IMR-90 (cell line): ENCODE measurements around the gene UQCRC1. TPM values are rescaled to one million over a fixed set of nuclear protein-coding genes. Genes with fewer than 3 reads are reported as not detected.

Source experiments
- ATAC-seq: fragments of 200-7000 bp; cut with Tn5 transposase; 2 replicates; pipeline ENCODE4 v1.9.1; 2020; ENCODE audit warnings: low read depth, mild to moderate bottlenecking, moderate library complexity
- BruUV-seq: library from RNA; stranded (reverse); fragments of 400-500 nt; replicated peaks from 2 replicates; lab custom pipeline; 2021; lab: Mats Ljungman, UMichigan
- CTCF ChIA-PET: fragments of 300-600 bp; formaldehyde crosslinking; extraction: SDS; loops from one replicate; lab custom pipeline; 2021; ENCODE audit warnings: antibody characterized with exemption; lab: Yijun Ruan, JAX
- POLR2A ChIA-PET: fragments of 300-600 bp; sonication (Branson Sonifier 250); formaldehyde crosslinking; loops from one replicate; lab custom pipeline; 2022; ENCODE audit warnings: antibody characterized with exemption; ENCODE audit not compliant: unreplicated experiment; lab: Charles Lee
- DNase-seq: peaks from one replicate; pipeline ENCODE4 v3.0.0; 2013
- H2AFZ ChIP-seq: replicated peaks from 2 replicates; pipeline ENCODE3; 2013; ENCODE audit warnings: low read length, mild to moderate bottlenecking; ENCODE audit not compliant: poor library complexity
- H2AK5ac ChIP-seq: 2 replicates; pipeline ENCODE4 v1.6.1; 2013; ENCODE audit warnings: low read depth, low read length, inconsistent platforms
- H2AK9ac ChIP-seq: replicated peaks from 2 replicates; pipeline ENCODE3; 2013; ENCODE audit warnings: mild to moderate bottlenecking, low read depth, low read length, moderate library complexity; ENCODE audit not compliant: poor library complexity
- H2BK120ac ChIP-seq: 2 replicates; pipeline ENCODE4 v1.6.1; 2013; ENCODE audit warnings: low read depth, low read length, inconsistent platforms
- H2BK15ac ChIP-seq: 3 replicates; pipeline ENCODE4 v1.6.1; 2013; ENCODE audit warnings: low read depth, low read length, inconsistent platforms
- H2BK20ac ChIP-seq: 2 replicates; pipeline ENCODE4 v1.6.1; 2013; ENCODE audit warnings: low read depth, mild to moderate bottlenecking, inconsistent platforms, low read length, moderate library complexity
- H2BK5ac ChIP-seq: 2 replicates; pipeline ENCODE4 v1.6.1; 2013; ENCODE audit warnings: mild to moderate bottlenecking, low read depth, low read length, inconsistent platforms; ENCODE audit not compliant: poor library complexity, severe bottlenecking
- H3K14ac ChIP-seq: replicated peaks from 2 replicates; pipeline ENCODE4 v1.6.1; 2013; ENCODE audit warnings: low read depth, low read length, inconsistent platforms
- H3K18ac ChIP-seq: 2 replicates; pipeline ENCODE4 v1.6.1; 2013; ENCODE audit warnings: low read depth, low read length, control low read depth
- H3K23ac ChIP-seq: 2 replicates; pipeline ENCODE4 v1.6.1; 2013; ENCODE audit warnings: low read depth, low read length, inconsistent platforms
- H3K27ac ChIP-seq: 2 replicates; pipeline ENCODE4 v1.5.1; 2013; ENCODE audit warnings: mild to moderate bottlenecking, control low read depth, low read length; ENCODE audit not compliant: insufficient read depth
- H3K27me3 ChIP-seq: 2 replicates; pipeline ENCODE4 v1.6.1; 2013; ENCODE audit warnings: low read length; ENCODE audit not compliant: control insufficient read depth, insufficient read depth
- H3K36me3 ChIP-seq: 2 replicates; pipeline ENCODE4 v1.6.1; 2013; ENCODE audit warnings: low read length, mixed read lengths; ENCODE audit not compliant: control insufficient read depth, insufficient read depth
- H3K4ac ChIP-seq: 2 replicates; pipeline ENCODE4 v1.6.1; 2013; ENCODE audit warnings: low read depth, low read length, inconsistent platforms
- H3K4me1 ChIP-seq: 2 replicates; pipeline ENCODE4 v1.6.1; 2013; ENCODE audit warnings: low read length, mixed read lengths; ENCODE audit not compliant: control insufficient read depth, insufficient read depth
- H3K4me2 ChIP-seq: 2 replicates; pipeline ENCODE4 v1.6.1; 2013; ENCODE audit warnings: low read depth, mild to moderate bottlenecking, control low read depth, low read length, moderate library complexity
- H3K4me3 ChIP-seq: 2 replicates; pipeline ENCODE4 v1.5.1; 2013; ENCODE audit warnings: low read depth, mild to moderate bottlenecking, control low read depth, low read length, moderate library complexity; ENCODE audit not compliant: insufficient read depth
- H3K56ac ChIP-seq: 2 replicates; pipeline ENCODE4 v1.6.1; 2013; ENCODE audit warnings: low read length, inconsistent platforms; ENCODE audit not compliant: insufficient read depth; ENCODE audit errors: extremely low read depth
- H3K79me1 ChIP-seq, 2 experiments: 2 replicates each; pipeline ENCODE4 v1.6.1; 2013; ENCODE audit warnings: low read length in 2 of 2, inconsistent platforms in 1 of 2, low read depth in 1 of 2
- H3K9ac ChIP-seq: 2 replicates; pipeline ENCODE4 v1.6.1; 2013; ENCODE audit warnings: low read depth, low read length, control low read depth
- H3K9me1 ChIP-seq: 2 replicates; pipeline ENCODE4 v1.6.1; 2013; ENCODE audit warnings: low read length, inconsistent platforms; ENCODE audit not compliant: insufficient read depth
- H3K9me3 ChIP-seq: 2 replicates; pipeline ENCODE4 v1.6.1; 2013; ENCODE audit warnings: low read length; ENCODE audit not compliant: control insufficient read depth, insufficient read depth
- H4K20me1 ChIP-seq: 2 replicates; pipeline ENCODE4 v1.6.1; 2013; ENCODE audit warnings: low read length, inconsistent platforms; ENCODE audit not compliant: insufficient read depth
- H4K5ac ChIP-seq: 2 replicates; pipeline ENCODE4 v1.6.1; 2013; ENCODE audit warnings: mild to moderate bottlenecking, low read depth, low read length, control low read depth
- H4K8ac ChIP-seq, 2 experiments: 2 replicates each; pipeline ENCODE4 v1.6.1; 2013; ENCODE audit warnings: low read depth in 2 of 2, low read length in 2 of 2, control low read depth in 1 of 2, inconsistent platforms in 1 of 2
- H4K91ac ChIP-seq: 2 replicates; pipeline ENCODE4 v1.6.1; 2013; ENCODE audit warnings: low read depth, low read length, inconsistent platforms; ENCODE audit not compliant: insufficient read depth
- BHLHE40 ChIP-seq: fragments of 150-350 bp; IDR thresholded peaks from 2 replicates; pipeline ENCODE4 v1.6.1; 2016; ENCODE audit warnings: mild to moderate bottlenecking, low read depth, low read length
- CEBPB ChIP-seq: IDR thresholded peaks from 2 replicates; pipeline ENCODE4 v1.6.1; 2012; ENCODE audit warnings: low read depth, low read length, improper control_type of control experiment
- CHD1 ChIP-seq: IDR thresholded peaks from 2 replicates; pipeline ENCODE4 v1.6.1; 2012; ENCODE audit warnings: low read depth, low read length, improper control_type of control experiment
- ELK1 ChIP-seq: fragments of 150-350 bp; IDR thresholded peaks from 2 replicates; pipeline ENCODE4 v1.6.1; 2016; ENCODE audit warnings: low read depth, mild to moderate bottlenecking, low read length, moderate library complexity, borderline replicate concordance
- FOS ChIP-seq: fragments of 150-350 bp; IDR thresholded peaks from 2 replicates; pipeline ENCODE4 v1.6.1; 2016; ENCODE audit warnings: low read depth, low read length
- MAFK ChIP-seq: IDR thresholded peaks from 2 replicates; pipeline ENCODE4 v1.6.1; 2012; ENCODE audit warnings: low read depth, low read length, improper control_type of control experiment
- MAZ ChIP-seq: IDR thresholded peaks from 2 replicates; pipeline ENCODE4 v1.6.1; 2012; ENCODE audit warnings: low read depth, mild to moderate bottlenecking, low read length, improper control_type of control experiment, moderate library complexity, borderline replicate concordance
- MXI1 ChIP-seq: IDR thresholded peaks from 2 replicates; pipeline ENCODE4 v1.6.1; 2012; ENCODE audit warnings: low read depth, mild to moderate bottlenecking, low read length, moderate library complexity, borderline replicate concordance
- POLR2A ChIP-seq: IDR thresholded peaks from 2 replicates; pipeline ENCODE4 v1.6.1; 2012; ENCODE audit warnings: mild to moderate bottlenecking, low read depth, low read length
- RAD21 ChIP-seq: IDR thresholded peaks from 2 replicates; pipeline ENCODE4 v1.6.1; 2012; ENCODE audit warnings: low read length, improper control_type of control experiment
- RCOR1 ChIP-seq: IDR thresholded peaks from 2 replicates; pipeline ENCODE4 v1.6.1; 2012; ENCODE audit warnings: mild to moderate bottlenecking, low read length, improper control_type of control experiment; ENCODE audit not compliant: insufficient replicate concordance
- RFX5 ChIP-seq: IDR thresholded peaks from 2 replicates; pipeline ENCODE4 v1.8.0; 2012; ENCODE audit warnings: low read depth, mild to moderate bottlenecking, low read length, moderate library complexity
- WGBS, 2 experiments: methylation state at CpG; one replicate each; pipeline versions ENCODE4 v1.1.5 to v1.1.7; 2013; ENCODE audit warnings: missing lambda C conversion rate in 2 of 2; ENCODE audit not compliant: insufficient read length in 1 of 2; ENCODE audit errors: extremely low coverage in 2 of 2; 5-methylcytosine and 5-hydroxymethylcytosine counted together
- dilution Hi-C: fragments of 300-500 bp; cut with HindIII; formaldehyde crosslinking; loops from one replicate; pipeline ENCODE4 v1.14.3; 2018; ENCODE audit warnings: low sequenced_read_pairs; ENCODE audit not compliant: unreplicated experiment
- in situ Hi-C: fragments of 300-500 bp; cut with MboI; formaldehyde crosslinking; loops from 3 replicates; pipeline ENCODE4 v1.14.3; 2019; ENCODE audit warnings: low sequenced_read_pairs, inconsistent platforms, mixed read lengths
- intact Hi-C: fragments of 100-400 bp; cut with micrococcal nuclease; formaldehyde crosslinking; loops from 2 replicates; pipeline ENCODE4 v1.10.0; 2022
- polyA plus RNA-seq, 3 experiments: library from polyadenylated mRNA; depleted of rRNA; stranded (reverse); fragments of >200 nt; gene quantifications; 2 replicates each; pipeline ENCODE4 v1.2.3, GENCODE V29; 2012; ENCODE audit warnings: low replicate concordance in 1 of 3
- total RNA-seq: library from RNA; depleted of rRNA; stranded (reverse); fragments of >200 nt; gene quantifications from 2 replicates; pipeline ENCODE4 v1.2.3, GENCODE V29; 2012
- TF ChIP-seq, protein P1 (sequence below): conservative IDR thresholded peaks from 2 replicates; pipeline ENCODE4 v1.5.1; 2012; ENCODE audit warnings: mild to moderate bottlenecking, low read depth, low read length, improper control_type of control experiment

UQCRC1 gene
- total and polyA plus RNA-seq, 2 of the 4 experiments (the other 2 are of a cell fraction) = 474 to 1,365 TPM

DNA sequence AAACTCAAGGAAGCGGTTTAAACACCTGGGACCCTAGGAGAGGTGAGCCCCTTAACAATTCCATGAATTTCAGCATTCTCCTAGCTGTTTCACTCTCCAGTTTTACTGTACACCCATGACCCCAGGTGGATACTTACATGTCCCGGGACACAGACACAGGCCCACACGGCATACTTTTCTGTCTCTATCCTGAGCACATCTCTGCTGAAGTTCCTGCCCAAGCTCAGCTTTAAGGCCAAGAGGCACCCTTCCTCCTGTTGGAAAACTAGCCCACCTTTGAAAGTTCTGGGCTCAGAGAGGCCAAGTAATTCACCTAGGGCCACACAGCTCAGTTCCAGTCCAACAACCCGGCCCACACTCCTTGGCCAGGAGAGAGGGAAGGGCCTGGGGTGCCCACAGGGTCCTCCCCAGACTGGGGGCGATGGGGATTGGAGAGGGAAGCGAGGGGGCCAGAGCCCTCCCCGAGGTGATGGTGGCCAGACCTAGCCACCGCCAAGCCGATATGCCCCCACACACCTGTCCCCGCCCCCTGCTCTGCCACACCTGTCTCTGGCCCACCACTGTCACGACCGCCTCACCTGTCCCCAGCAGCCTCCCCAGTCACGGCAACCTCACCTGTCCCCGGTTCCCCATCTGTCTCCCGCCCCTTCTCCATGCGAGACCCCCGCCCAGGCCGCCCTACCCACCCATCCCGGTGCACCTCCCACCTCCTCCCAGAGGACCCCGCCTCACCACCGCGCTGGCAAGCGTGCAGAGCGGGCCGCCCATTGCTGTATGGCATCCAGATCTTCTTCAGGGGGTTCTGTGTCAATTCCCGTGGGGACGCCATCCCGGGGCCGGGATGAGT, 53.3 kb downstream of the UQCRC1 start:
- H3K4ac ChIP-seq = peak overlapping the region; percentile 54; the same call in 1 of the 2 replicates
- H3K9me3 ChIP-seq = no peaks in the 10 kb centered on the region
- 0 out of 2 replicates have a peak overlapping the region, but pooled peaks have one; percentile 8 for H3K18ac ChIP-seq
- in situ Hi-C loops = loop anchor here (5.0 kb wide), 1 partner anchor 89 kb away; a partner anchor contains a TSS
- peak overlapping the region; percentile 67 for H3K27ac ChIP-seq
- peak overlapping the region; percentile 70; the same call in 1 of the 2 replicates for H4K91ac ChIP-seq
- H4K8ac ChIP-seq = peak overlapping the region in 1 of 2 experiments; percentile 61; a peak in 2 of 4 replicates
- ATAC-seq = no peak
- CTCF ChIA-PET = interaction anchor here (1.0 kb wide), 2 partner anchors 80 to 120 kb away, joined by 3 to 6 read pairs; no protein-coding TSS in a partner anchor
- dilution Hi-C loops = no loop called here
- peaks cover 27% of the 10 kb centered on the region for H3K4me1 ChIP-seq
- H2BK120ac ChIP-seq = no peak overlapping the region
- H2AFZ ChIP-seq = peak overlapping the region; percentile 98
- H3K9me1 ChIP-seq = peaks cover 18% of the 10 kb centered on the region
- H3K9ac ChIP-seq = peak overlapping the region; percentile 75
- no peaks in the 10 kb centered on the region for H3K27me3 ChIP-seq
- peak overlapping the region; percentile 67 for H3K4me3 ChIP-seq
- POLR2A ChIA-PET = no interaction called here
- peak overlapping the region; percentile 7; the same call in 1 of the 2 replicates for H3K23ac ChIP-seq
- peaks cover 24 to 66% of the 10 kb centered on the region in 2 experiments for H3K79me1 ChIP-seq
- H2BK20ac ChIP-seq = no peak overlapping the region
- H2AK9ac ChIP-seq = peak overlapping the region; percentile 97
- H2BK15ac ChIP-seq = peak overlapping the region; percentile 72; the same call in 1 of the 3 replicates
- H2AK5ac ChIP-seq = peak overlapping the region; percentile 67
- no TSS peak for BruUV-seq
- WGBS, 2 experiments = 27% methylated on average over 7 of the region's 29 CpGs; no CpG with 5 or more reads in 1 of the 2 experiments
- peak overlapping the region; percentile 40; the same call in 1 of the 2 replicates for H4K5ac ChIP-seq
- no peak for DNase-seq
- intact Hi-C loops = loop anchor here (2.0 kb wide), 1 partner anchor 79 kb away; the partner anchor contains the start of gene SLC26A6
- H3K4me2 ChIP-seq = peak overlapping the region; percentile 62
- peak overlapping the region; percentile 65 for H2BK5ac ChIP-seq
- H4K20me1 ChIP-seq = peaks cover 8% of the 10 kb centered on the region; the same call in 1 of the 2 replicates
- H3K36me3 ChIP-seq = no peaks in the 10 kb centered on the region
- H3K56ac ChIP-seq = no peak overlapping the region
- peak overlapping the region; percentile 50; the same call in 1 of the 2 replicates for H3K14ac ChIP-seq
- TF ChIP-seq BHLHE40 (no peak), CHD1 (no peak), CEBPB (no peak), RCOR1 (no peak), RFX5 (no peak), ELK1 (no peak), MAFK (no peak), POLR2A (no peak), RAD21 (no peak), MAZ (no peak), MXI1 (no peak), FOS (no peak)
- TF ChIP-seq, protein P1, sequence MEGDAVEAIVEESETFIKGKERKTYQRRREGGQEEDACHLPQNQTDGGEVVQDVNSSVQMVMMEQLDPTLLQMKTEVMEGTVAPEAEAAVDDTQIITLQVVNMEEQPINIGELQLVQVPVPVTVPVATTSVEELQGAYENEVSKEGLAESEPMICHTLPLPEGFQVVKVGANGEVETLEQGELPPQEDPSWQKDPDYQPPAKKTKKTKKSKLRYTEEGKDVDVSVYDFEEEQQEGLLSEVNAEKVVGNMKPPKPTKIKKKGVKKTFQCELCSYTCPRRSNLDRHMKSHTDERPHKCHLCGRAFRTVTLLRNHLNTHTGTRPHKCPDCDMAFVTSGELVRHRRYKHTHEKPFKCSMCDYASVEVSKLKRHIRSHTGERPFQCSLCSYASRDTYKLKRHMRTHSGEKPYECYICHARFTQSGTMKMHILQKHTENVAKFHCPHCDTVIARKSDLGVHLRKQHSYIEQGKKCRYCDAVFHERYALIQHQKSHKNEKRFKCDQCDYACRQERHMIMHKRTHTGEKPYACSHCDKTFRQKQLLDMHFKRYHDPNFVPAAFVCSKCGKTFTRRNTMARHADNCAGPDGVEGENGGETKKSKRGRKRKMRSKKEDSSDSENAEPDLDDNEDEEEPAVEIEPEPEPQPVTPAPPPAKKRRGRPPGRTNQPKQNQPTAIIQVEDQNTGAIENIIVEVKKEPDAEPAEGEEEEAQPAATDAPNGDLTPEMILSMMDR = no peak
